GM06990 (cell line): ENCODE data around the gene UBXN2A.

Experiments used
- DNase-seq: peaks from one replicate; pipeline ENCODE4 v3.0.0-alpha.2; 2011; ENCODE audit not compliant: insufficient read length; ENCODE audit errors: extremely low read depth
- H3K27me3 ChIP-seq: replicated peaks from 2 replicates; pipeline ENCODE4 v1.6.0; 2011; ENCODE audit warnings: low read length; ENCODE audit not compliant: control insufficient read depth, insufficient read depth
- H3K36me3 ChIP-seq: 2 replicates; pipeline ENCODE4 v1.5.1; 2011; ENCODE audit warnings: low read length; ENCODE audit not compliant: control insufficient read depth, insufficient read depth
- H3K4me3 ChIP-seq: replicated peaks from 2 replicates; pipeline ENCODE4 v1.5.1; 2011; ENCODE audit warnings: low read depth, mild to moderate bottlenecking, control low read depth, low read length
- TF ChIP-seq, protein P1 (sequence below): IDR thresholded peaks from 2 replicates; pipeline ENCODE4 v1.5.1; 2011; ENCODE audit warnings: low read length, control low read depth, mild to moderate bottlenecking, inconsistent platforms; ENCODE audit not compliant: insufficient read depth, poor library complexity, severe bottlenecking

UBXN2A gene

DNA sequence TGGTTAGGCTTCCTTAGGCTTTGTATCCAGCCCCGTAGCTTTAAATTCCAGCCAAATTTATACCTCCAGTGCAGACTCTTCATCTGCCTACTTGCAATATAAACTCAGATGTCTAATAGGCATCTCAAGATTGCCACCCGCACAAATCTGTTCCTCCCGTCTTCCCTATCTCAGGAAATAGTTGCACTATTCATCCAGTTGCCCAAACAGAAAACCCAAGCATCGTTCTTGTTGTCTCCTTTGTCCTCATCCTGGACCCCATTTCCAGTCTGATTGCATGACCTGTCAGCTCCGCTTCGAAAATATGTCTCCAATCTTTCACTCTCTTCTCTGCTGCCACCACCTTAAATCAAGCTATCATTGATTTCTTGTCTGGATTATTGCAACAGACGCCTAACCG lies 111.6 kb downstream of the UBXN2A start:
- DNase-seq, result no peak
- TF ChIP-seq, protein P1, sequence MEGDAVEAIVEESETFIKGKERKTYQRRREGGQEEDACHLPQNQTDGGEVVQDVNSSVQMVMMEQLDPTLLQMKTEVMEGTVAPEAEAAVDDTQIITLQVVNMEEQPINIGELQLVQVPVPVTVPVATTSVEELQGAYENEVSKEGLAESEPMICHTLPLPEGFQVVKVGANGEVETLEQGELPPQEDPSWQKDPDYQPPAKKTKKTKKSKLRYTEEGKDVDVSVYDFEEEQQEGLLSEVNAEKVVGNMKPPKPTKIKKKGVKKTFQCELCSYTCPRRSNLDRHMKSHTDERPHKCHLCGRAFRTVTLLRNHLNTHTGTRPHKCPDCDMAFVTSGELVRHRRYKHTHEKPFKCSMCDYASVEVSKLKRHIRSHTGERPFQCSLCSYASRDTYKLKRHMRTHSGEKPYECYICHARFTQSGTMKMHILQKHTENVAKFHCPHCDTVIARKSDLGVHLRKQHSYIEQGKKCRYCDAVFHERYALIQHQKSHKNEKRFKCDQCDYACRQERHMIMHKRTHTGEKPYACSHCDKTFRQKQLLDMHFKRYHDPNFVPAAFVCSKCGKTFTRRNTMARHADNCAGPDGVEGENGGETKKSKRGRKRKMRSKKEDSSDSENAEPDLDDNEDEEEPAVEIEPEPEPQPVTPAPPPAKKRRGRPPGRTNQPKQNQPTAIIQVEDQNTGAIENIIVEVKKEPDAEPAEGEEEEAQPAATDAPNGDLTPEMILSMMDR, result no peak
- H3K4me3 ChIP-seq, result no peak overlapping the region
- H3K27me3 ChIP-seq, result no peaks in the 10 kb centered on the region
- H3K36me3 ChIP-seq, result no peaks in the 10 kb centered on the region

DNA sequence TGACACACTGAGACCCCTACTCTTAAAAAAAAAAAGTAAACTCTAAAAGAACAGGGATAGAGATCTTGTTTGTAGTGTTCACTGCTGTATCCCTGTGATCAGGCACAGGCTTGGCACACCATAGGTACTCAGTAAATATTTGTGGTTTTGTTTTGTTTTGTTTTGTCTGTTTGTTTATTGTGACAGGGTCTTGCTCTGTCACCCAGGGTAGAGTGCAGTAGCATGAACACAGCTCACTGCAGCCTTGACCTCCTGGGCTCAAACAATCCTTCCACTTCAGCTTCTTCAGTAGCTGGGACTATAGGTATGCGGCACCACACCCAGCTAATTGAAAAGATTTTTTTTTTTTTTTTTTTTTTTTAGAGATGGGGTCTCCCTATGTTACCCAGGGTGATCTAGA lies 112.7 kb downstream of the UBXN2A start:
- no peak overlapping the region for H3K4me3 ChIP-seq
- TF ChIP-seq, protein P1, result no peak
- DNase-seq, result no peak
- no peaks in the 10 kb centered on the region for H3K36me3 ChIP-seq
- H3K27me3 ChIP-seq, result no peaks in the 10 kb centered on the region
